ENCODE data around the gene BCL7A.
A peak's percentile ranks its signal among the peaks of the same experiment; 100 is the strongest.

The BCL7A gene

DNA sequence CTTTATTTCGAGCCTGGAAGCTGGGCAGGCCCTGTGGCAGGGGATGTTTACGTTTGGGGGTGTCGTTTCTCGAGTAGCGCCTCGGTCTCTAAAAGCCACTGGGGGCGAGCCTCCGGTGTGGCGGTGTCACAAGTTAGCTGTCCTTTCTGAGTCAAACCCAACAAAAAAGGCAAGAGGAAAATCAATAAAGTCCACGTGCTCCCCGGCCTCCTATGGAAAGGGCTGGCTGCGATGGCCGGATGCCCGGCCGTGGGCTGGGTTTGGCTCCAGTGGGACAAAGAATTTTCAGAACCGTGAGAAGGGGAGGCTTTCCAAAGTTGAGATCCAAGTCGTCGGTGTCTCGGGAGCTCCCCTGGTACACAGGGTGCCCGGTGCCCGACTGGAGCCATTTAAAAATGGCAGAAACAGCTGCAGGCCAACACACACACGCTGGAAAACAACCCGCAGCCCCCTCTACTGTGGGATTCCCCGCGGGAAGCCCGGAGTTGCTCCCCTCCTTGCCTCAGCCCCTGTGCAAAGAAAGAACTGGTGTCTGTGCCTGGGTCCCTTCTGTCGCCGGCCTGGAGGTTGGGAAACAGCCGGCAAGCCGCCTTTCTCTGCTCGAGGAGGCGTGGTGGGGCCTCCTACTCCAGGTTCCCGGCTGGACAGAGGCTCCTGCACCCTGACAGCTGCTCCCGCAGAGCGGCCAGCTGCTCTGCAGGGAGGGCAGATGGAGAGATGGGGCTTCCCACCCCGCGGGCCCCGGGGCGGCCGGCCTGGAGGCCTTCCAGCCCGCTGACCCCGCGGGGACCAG, 1.9 kb downstream of the BCL7A start:
- TF ChIP-seq, protein P1, sequence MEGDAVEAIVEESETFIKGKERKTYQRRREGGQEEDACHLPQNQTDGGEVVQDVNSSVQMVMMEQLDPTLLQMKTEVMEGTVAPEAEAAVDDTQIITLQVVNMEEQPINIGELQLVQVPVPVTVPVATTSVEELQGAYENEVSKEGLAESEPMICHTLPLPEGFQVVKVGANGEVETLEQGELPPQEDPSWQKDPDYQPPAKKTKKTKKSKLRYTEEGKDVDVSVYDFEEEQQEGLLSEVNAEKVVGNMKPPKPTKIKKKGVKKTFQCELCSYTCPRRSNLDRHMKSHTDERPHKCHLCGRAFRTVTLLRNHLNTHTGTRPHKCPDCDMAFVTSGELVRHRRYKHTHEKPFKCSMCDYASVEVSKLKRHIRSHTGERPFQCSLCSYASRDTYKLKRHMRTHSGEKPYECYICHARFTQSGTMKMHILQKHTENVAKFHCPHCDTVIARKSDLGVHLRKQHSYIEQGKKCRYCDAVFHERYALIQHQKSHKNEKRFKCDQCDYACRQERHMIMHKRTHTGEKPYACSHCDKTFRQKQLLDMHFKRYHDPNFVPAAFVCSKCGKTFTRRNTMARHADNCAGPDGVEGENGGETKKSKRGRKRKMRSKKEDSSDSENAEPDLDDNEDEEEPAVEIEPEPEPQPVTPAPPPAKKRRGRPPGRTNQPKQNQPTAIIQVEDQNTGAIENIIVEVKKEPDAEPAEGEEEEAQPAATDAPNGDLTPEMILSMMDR (IDR thresholded peaks at IDR 0.05; ENCODE audit: low read length), result no peak
- TF ChIP-seq EZH2 (IDR thresholded peaks at IDR 0.05; ENCODE audit: borderline replicate concordance, low read length), result no peak
- Histone ChIP-seq H3K27ac (ENCODE audit: low read depth, low read length, poor library complexity, severe bottlenecking) (peak overlapping the region; percentile 97), H3K4me3 (ENCODE audit: low read depth, low read length, poor library complexity, severe bottlenecking) (peak overlapping the region; percentile 86), H2AFZ (ENCODE audit: low read length) (no peak overlapping the region), H3K4me1 (ENCODE audit: insufficient read depth, low read length, severe bottlenecking) (peaks cover 77% of the 10 kb centered on the region), H3K9ac (ENCODE audit: low read length) (peak overlapping the region; percentile 96), H4K20me1 (ENCODE audit: insufficient read depth, low read length) (no peaks in the 10 kb centered on the region), H3K9me3 (ENCODE audit: low read length) (peaks cover 1% of the 10 kb centered on the region; the same call in 1 of the 2 replicates), H3K27me3 (ENCODE audit: insufficient read depth, low read length) (no peaks in the 10 kb centered on the region), H3K79me2 (ENCODE audit: insufficient read depth, low read length) (peaks cover 56% of the 10 kb centered on the region), H3K4me2 (ENCODE audit: low read length) (peak overlapping the region; percentile 76), H3K9me2 (ENCODE audit: low read depth, low read length) (no peaks in the 10 kb centered on the region), H3F3A (ENCODE audit: insufficient read depth, low read length) (no peaks in the 10 kb centered on the region), H3K36me3 (ENCODE audit: insufficient read depth, low read length) (peaks cover 18% of the 10 kb centered on the region)

DNA sequence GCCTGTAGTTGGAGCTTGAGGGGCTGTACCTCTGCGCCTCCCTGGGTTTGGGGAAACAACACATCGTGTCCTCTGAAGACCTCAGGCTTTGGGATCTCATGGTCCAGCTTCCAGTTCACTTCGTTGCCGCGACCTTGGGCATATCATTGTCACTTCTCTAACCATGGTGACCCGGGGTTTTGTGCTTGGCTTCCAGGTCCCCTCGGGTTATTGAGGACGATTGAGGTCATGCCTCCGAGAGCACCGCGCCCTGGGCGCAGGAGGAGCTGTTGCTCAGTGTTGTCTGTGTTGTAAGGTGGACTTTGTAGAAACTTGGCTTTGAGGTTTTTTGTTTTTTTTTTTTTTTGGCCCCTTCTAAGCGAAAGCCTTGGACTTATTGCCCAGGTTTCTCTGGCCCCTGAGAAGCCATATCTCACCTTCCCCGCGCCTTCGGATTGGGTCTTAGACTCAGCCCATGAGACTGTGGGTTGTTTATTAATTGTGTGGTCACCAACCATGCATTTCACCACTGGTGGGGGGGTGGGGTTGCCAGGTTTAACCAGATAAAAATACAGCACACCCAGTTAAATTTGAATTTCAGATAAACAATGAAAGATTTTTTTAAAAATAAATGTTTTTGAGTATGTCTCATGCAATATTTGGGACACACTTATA, 2.6 kb downstream of the BCL7A start:
- TF ChIP-seq EZH2 (IDR thresholded peaks at IDR 0.05; ENCODE audit: borderline replicate concordance, low read length), result no peak
- TF ChIP-seq, protein P1 (IDR thresholded peaks at IDR 0.05; ENCODE audit: low read length), result no peak
- Histone ChIP-seq H3K36me3 (ENCODE audit: insufficient read depth, low read length) (peaks cover 16% of the 10 kb centered on the region), H3K9me3 (ENCODE audit: low read length) (no peaks in the 10 kb centered on the region; the same call in 1 of the 2 replicates), H3K27ac (ENCODE audit: low read depth, low read length, poor library complexity, severe bottlenecking) (peak overlapping the region; percentile 97), H3K4me2 (ENCODE audit: low read length) (peak overlapping the region; percentile 76), H3F3A (ENCODE audit: insufficient read depth, low read length) (no peaks in the 10 kb centered on the region), H3K79me2 (ENCODE audit: insufficient read depth, low read length) (peaks cover 57% of the 10 kb centered on the region), H2AFZ (ENCODE audit: low read length) (no peak overlapping the region), H3K9ac (ENCODE audit: low read length) (peak overlapping the region; percentile 96), H3K4me1 (ENCODE audit: insufficient read depth, low read length, severe bottlenecking) (peaks cover 84% of the 10 kb centered on the region), H3K27me3 (ENCODE audit: insufficient read depth, low read length) (no peaks in the 10 kb centered on the region), H4K20me1 (ENCODE audit: insufficient read depth, low read length) (no peaks in the 10 kb centered on the region), H3K4me3 (ENCODE audit: low read depth, low read length, poor library complexity, severe bottlenecking) (peak overlapping the region; percentile 86), H3K9me2 (ENCODE audit: low read depth, low read length) (no peaks in the 10 kb centered on the region)

DNA sequence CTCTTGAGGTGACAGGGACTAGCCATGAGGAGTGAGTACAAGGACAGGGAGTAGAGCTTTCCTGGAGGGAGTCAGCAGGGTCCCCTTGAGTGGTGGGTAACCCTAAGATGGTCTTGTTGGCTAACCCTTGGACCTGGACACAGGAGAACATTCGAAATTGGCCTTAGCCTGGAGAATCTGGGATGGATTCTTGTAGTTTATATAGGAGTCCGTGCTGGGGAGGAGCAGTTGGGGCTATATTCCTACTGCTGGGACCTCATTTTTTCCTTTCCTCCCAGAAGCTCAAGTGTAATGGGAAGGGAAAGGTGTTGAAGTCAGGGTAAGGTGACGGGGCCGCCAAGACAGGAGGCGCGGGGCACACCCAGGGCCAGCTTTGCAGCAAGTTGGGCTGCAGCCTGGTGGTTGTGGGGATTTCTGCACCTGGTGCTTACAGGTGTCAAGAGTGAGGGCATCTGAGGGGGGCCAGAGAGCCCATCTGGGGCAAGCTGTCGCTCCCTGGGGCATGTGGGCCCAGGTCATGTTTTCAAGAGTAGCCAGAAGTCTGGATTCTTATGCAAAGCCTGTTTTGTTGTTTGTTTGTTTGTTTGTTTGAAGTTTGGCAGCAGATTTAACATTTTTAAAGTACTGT, 5.1 kb downstream of the BCL7A start:
- Histone ChIP-seq H2AFZ (ENCODE audit: low read length) (no peak overlapping the region), H3F3A (ENCODE audit: insufficient read depth, low read length) (no peaks in the 10 kb centered on the region), H3K36me3 (ENCODE audit: insufficient read depth, low read length) (peaks cover 22% of the 10 kb centered on the region; the same call in 1 of the 2 replicates), H3K9me2 (ENCODE audit: low read depth, low read length) (no peaks in the 10 kb centered on the region), H3K4me3 (ENCODE audit: low read depth, low read length, poor library complexity, severe bottlenecking) (peak overlapping the region; percentile 32), H3K27ac (ENCODE audit: low read depth, low read length, poor library complexity, severe bottlenecking) (peak overlapping the region; percentile 97), H3K9ac (ENCODE audit: low read length) (peak overlapping the region; percentile 48), H3K79me2 (ENCODE audit: insufficient read depth, low read length) (peaks cover 42% of the 10 kb centered on the region), H3K4me2 (ENCODE audit: low read length) (peak overlapping the region; percentile 45), H3K9me3 (ENCODE audit: low read length) (no peaks in the 10 kb centered on the region), H3K4me1 (ENCODE audit: insufficient read depth, low read length, severe bottlenecking) (peaks cover 92% of the 10 kb centered on the region), H3K27me3 (ENCODE audit: insufficient read depth, low read length) (no peaks in the 10 kb centered on the region), H4K20me1 (ENCODE audit: insufficient read depth, low read length) (no peaks in the 10 kb centered on the region)
- TF ChIP-seq EZH2 (IDR thresholded peaks at IDR 0.05; ENCODE audit: borderline replicate concordance, low read length), result no peak
- TF ChIP-seq, protein P1 (IDR thresholded peaks at IDR 0.05; ENCODE audit: low read length), result peak; percentile 46; the same call in 1 of the 2 replicates

All from OCI-LY1 (cell line).